ENCODE data around the gene DUSP1.

DUSP1 gene

DNA sequence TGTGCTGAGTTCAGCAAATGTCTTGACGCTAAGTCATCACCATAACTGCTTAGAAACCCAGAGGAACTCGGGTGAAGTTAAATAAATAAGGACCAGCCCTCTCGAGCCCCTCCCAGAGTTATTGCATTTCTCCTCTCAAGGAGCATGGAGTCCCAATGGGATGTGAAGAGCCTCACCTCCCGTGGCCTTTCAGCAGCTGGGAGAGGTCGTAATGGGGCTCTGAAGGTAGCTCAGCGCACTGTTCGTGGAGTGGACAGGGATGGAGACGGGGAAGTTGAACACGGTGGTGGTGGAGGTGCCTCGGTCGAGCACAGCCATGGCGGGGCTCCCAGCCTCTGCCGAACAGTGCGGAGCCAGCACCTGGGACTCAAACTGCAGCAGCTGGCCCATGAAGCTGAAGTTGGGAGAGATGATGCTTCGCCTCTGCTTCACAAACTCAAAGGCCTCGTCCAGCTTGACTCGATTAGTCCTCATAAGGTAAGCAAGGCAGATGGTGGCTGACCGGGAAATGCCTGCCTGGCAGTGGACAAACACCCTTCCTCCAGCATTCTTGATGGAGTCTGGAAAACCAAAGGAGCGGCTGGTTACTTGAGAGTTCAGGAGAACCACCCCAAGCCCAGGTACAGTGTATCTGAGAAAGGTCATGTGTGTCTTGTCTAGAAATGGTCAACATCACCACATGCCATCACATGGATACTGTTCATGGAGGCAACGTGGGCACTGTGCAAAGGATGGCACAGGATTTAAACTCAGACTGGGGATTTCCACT lies 2.2 kb downstream of the DUSP1 start:
- in situ Hi-C loops (cut with HindIII; ENCODE audit: low sequenced_read_pairs): no loop called here
- no peak for DNase-seq (ENCODE audit: low read depth)

DNA sequence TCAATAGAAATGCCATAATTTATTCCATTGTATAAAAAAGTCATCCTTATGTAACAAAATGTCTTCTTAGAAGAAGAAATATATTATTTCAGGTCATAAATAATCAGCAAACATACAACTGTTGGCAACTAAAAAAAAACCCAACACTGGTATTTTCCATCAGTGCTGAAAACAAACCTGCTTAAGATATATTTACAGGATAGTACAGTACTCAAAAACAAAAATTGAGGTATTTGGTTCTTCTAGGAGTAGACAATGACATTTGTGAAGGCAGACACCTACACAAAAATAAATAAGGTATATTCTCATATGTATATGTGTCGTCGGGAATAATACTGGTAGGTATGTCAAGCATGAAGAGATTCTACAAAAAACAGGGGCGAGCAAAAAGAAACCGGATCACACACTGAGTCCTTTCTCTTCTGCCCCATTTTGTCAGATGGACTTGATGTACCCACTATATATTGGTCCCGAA lies 2.9 kb downstream of the DUSP1 start:
- in situ Hi-C loops (cut with HindIII; ENCODE audit: low sequenced_read_pairs): no loop called here
- TF ChIP-seq, protein P1, sequence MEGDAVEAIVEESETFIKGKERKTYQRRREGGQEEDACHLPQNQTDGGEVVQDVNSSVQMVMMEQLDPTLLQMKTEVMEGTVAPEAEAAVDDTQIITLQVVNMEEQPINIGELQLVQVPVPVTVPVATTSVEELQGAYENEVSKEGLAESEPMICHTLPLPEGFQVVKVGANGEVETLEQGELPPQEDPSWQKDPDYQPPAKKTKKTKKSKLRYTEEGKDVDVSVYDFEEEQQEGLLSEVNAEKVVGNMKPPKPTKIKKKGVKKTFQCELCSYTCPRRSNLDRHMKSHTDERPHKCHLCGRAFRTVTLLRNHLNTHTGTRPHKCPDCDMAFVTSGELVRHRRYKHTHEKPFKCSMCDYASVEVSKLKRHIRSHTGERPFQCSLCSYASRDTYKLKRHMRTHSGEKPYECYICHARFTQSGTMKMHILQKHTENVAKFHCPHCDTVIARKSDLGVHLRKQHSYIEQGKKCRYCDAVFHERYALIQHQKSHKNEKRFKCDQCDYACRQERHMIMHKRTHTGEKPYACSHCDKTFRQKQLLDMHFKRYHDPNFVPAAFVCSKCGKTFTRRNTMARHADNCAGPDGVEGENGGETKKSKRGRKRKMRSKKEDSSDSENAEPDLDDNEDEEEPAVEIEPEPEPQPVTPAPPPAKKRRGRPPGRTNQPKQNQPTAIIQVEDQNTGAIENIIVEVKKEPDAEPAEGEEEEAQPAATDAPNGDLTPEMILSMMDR (IDR thresholded peaks at IDR 0.05; ENCODE audit: low read depth, low read length, missing control alignments): no peak
- DNase-seq (ENCODE audit: low read depth): no peak
- H3K4me3 ChIP-seq (ENCODE audit: low read depth, low read length): peak overlapping the region; percentile 69

More for the DNA sequence above, 2.2 kb downstream of the DUSP1 start:
- TF ChIP-seq, protein P1 (IDR thresholded peaks at IDR 0.05; ENCODE audit: low read depth, low read length, missing control alignments): no peak
- H3K4me3 ChIP-seq (ENCODE audit: low read depth, low read length): peak overlapping the region; percentile 69

DNA sequence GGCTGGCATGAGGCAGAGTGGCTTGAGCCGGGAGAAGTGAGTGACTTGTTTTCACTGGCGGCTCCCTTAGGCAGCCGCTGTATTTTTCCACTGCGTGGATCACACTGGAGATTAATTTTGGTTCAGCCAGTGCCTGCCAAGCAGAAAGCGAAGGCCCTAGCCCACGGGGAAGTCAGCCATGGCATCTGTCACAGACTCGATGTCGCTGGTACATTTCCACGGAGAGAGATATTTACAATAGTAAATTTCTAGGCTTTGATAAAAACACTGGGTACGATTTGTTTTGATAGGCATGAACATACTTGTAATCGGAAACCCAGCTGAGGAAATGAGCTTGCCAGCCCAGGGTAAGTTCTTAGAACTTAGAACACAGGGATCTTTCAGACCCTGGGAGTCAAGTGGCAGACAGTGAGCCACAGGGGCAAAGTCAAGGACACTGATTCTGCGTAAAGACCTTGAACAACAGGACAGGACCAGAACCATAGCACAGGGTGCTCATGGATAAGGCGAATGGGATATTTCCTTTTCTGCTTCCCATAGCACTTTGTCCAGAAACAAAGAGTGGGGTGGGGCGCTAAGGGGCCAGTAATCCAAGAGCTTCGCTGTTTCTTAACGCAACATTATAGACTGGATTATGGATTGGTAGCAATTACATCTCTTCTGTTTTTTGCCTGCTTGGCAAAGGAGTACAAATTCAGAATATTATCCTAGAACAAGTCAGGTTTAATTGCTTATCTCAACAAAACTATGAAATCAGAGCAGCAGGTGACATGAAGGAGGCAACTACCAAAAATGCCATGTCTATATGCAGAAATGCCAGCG lies 4.5 kb downstream of the DUSP1 start:
- in situ Hi-C loops (cut with HindIII; ENCODE audit: low sequenced_read_pairs): no loop called here
- DNase-seq (ENCODE audit: low read depth): peak; percentile 87
- TF ChIP-seq, protein P1 (IDR thresholded peaks at IDR 0.05; ENCODE audit: low read depth, low read length, missing control alignments): no peak
- peak overlapping the region; percentile 69 for H3K4me3 ChIP-seq (ENCODE audit: low read depth, low read length)

DNA sequence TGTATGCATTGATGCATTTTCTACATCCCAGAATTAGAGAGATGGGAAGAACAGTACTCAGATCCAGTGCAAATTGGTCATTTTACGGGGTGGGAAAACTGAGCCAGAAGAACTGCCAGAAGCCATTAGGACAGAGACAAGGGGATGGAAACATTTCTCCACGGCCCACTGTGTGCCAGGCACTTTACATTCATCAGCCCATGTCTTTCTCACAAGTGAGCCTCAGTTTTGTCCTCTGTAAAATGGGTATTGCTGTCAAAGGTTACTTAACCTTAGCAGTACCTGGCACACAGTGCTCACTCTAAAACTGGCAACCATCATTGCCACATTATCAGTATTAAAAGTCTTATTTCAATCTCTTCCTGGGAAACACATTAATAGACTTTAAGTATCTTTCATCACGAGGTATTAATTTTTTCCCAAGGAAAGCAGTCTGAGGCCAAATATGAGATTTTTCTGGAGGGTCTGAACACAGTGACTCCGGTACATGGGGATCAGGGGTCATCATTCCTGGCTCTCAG lies 5.2 kb downstream of the DUSP1 start:
- in situ Hi-C loops (cut with HindIII; ENCODE audit: low sequenced_read_pairs): no loop called here
- TF ChIP-seq, protein P1 (IDR thresholded peaks at IDR 0.05; ENCODE audit: low read depth, low read length, missing control alignments): no peak
- peak; percentile 91 for DNase-seq (ENCODE audit: low read depth)
- H3K4me3 ChIP-seq (ENCODE audit: low read depth, low read length): peak overlapping the region; percentile 6

DNA sequence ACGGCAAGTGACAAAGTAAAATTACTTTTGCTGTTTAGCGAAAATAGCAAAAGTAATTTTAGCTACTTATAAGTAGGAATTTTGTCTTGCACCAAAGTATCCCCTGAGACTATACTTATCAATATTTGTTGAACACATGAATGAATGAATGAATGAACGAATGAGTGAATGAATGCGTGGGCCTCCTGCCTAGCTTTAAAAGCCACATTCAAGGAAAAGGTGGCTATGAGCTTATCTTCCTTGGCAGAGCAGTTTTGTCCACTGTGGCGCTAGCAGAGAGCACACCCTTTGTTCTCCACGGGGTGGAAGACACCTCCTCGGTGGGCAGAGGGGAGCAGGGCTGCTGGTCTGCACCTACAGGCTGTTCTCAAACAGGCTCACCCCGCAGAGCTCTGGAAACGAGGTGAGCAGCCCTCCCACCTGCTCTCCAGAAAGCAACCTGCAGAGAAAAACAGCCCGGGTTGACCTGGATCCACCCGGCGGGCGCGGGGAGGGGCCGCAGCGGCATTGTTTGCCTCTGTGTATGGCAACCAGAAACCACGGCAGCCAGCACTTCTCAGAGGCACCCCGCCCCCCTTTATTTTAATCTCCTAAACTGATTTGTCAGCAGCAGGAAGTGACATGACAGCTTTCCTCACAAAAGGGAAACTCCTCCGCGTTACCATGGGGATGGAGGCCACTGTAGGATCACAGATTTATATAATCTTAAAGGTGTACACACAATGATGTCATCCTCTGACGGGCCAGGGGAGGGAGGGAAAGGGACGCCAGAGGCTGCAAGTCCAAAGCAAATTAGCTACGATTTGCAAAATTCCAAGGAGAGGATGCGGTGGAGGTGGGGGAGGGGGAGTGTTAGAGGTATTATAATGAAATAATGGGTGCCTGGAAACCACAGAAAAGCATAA lies 5.9 kb downstream of the DUSP1 start:
- peak overlapping the region; percentile 36 for H3K4me3 ChIP-seq (ENCODE audit: low read depth, low read length)
- TF ChIP-seq, protein P1 (IDR thresholded peaks at IDR 0.05; ENCODE audit: low read depth, low read length, missing control alignments): no peak
- in situ Hi-C loops (cut with HindIII; ENCODE audit: low sequenced_read_pairs): no loop called here
- peak; percentile 99 for DNase-seq (ENCODE audit: low read depth)

DNA sequence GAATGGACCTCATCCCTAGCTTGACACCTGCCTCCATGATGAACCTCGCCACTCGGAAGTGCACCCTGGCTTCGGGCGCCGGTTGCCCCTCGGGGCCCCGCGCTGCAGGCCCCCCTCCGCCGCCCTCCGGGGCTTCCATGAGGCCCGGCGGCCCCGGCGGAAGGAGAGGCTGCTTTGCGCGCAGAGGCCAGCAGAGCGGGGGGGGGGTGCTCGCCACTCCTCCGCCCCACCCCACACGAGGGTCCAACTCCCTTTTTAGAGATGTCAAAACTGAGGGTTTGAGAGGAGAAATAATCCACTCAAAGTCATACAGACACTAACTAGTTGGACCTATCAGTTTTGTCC lies 7.9 kb downstream of the DUSP1 start:
- no peak for DNase-seq (ENCODE audit: low read depth)
- in situ Hi-C loops (cut with HindIII; ENCODE audit: low sequenced_read_pairs): no loop called here
- H3K4me3 ChIP-seq (ENCODE audit: low read depth, low read length): no peak overlapping the region
- TF ChIP-seq, protein P1 (IDR thresholded peaks at IDR 0.05; ENCODE audit: low read depth, low read length, missing control alignments): no peak

Data from astrocyte of the cerebellum (primary cell).